HL-60 (cell line): ENCODE results near the gene CIC.

ENCODE experiments used
- CTCF ChIP-seq: IDR thresholded peaks from one replicate; pipeline ENCODE4 v1.5.1; 2011; ENCODE audit warnings: low read length, control low read depth, inconsistent platforms; ENCODE audit not compliant: insufficient read depth
- TF ChIP-seq, protein P1 (sequence below): IDR thresholded peaks from 2 replicates; pipeline ENCODE4 v1.6.1; 2012; ENCODE audit warnings: low read depth; ENCODE audit not compliant: insufficient replicate concordance

GRCh38 chr19:42295831-42296525 lies 26.9 kb downstream of the CIC start:
- peak; percentile 98 for TF ChIP-seq CTCF
- TF ChIP-seq, protein P1, sequence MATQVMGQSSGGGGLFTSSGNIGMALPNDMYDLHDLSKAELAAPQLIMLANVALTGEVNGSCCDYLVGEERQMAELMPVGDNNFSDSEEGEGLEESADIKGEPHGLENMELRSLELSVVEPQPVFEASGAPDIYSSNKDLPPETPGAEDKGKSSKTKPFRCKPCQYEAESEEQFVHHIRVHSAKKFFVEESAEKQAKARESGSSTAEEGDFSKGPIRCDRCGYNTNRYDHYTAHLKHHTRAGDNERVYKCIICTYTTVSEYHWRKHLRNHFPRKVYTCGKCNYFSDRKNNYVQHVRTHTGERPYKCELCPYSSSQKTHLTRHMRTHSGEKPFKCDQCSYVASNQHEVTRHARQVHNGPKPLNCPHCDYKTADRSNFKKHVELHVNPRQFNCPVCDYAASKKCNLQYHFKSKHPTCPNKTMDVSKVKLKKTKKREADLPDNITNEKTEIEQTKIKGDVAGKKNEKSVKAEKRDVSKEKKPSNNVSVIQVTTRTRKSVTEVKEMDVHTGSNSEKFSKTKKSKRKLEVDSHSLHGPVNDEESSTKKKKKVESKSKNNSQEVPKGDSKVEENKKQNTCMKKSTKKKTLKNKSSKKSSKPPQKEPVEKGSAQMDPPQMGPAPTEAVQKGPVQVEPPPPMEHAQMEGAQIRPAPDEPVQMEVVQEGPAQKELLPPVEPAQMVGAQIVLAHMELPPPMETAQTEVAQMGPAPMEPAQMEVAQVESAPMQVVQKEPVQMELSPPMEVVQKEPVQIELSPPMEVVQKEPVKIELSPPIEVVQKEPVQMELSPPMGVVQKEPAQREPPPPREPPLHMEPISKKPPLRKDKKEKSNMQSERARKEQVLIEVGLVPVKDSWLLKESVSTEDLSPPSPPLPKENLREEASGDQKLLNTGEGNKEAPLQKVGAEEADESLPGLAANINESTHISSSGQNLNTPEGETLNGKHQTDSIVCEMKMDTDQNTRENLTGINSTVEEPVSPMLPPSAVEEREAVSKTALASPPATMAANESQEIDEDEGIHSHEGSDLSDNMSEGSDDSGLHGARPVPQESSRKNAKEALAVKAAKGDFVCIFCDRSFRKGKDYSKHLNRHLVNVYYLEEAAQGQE: no peak
